Esophagus squamous epithelium (tissue), 4 donors: Measurements from ENCODE around the gene TEDDM1.

Experiments used
- CTCF ChIP-seq, 6 experiments: fragments of 450-650 bp in 4 of 6; fragments of 200-600 bp in 2 of 6; sonication (generic) in 2 of 6; IDR thresholded peaks; one replicate each; pipeline ENCODE4 v1.5.1; 2016 to 2019; ENCODE audit warnings: antibody characterized with exemption in 6 of 6, mild to moderate bottlenecking in 4 of 6, moderate library complexity in 4 of 6
- POLR2A ChIP-seq, 4 donors: fragments of 450-650 bp; IDR thresholded peaks; one replicate each; pipeline ENCODE4 v1.6.1; 2017; ENCODE audit warnings: antibody characterized with exemption in 4 of 4, mild to moderate bottlenecking in 4 of 4, moderate library complexity in 3 of 4

- no peak for TF ChIP-seq CTCF (IDR thresholded peaks at IDR 0.05)
- no peak for TF ChIP-seq POLR2A (IDR thresholded peaks at IDR 0.05)
Observed at GRCh38 chr1:182357913-182358312, 42.6 kb downstream of the TEDDM1 start.
